DND-41 (cell line): Measurements from ENCODE around the gene GID8.
A peak's percentile ranks its signal among the peaks of the same experiment; 100 is the strongest.

Experiments
- ATAC-seq: fragments of 200-7000 bp; cut with Tn5 transposase; 3 replicates; pipeline ENCODE4 v1.9.1; 2021; ENCODE audit warnings: low read depth; ENCODE audit not compliant: insufficient read depth
- DNase-seq: peaks from one replicate; pipeline ENCODE4 v3.0.0-alpha.2; 2020
- H2AFZ ChIP-seq: 2 replicates; pipeline ENCODE4 v1.6.0; 2012; ENCODE audit warnings: low read depth, low read length
- H3K27ac ChIP-seq: 2 replicates; pipeline ENCODE4 v1.5.1; 2012; ENCODE audit warnings: low read length, inconsistent platforms
- H3K27me3 ChIP-seq: fragments of 200-600 bp; sonication (generic); 2 replicates; pipeline ENCODE4 v1.6.0; 2012; ENCODE audit warnings: low read length, mild to moderate bottlenecking, inconsistent platforms; ENCODE audit not compliant: insufficient read depth, poor library complexity
- H3K36me3 ChIP-seq: 2 replicates; pipeline ENCODE4 v1.5.1; 2012; ENCODE audit warnings: low read length, inconsistent platforms; ENCODE audit not compliant: insufficient read depth
- H3K4me1 ChIP-seq: 2 replicates; pipeline ENCODE4 v1.5.1; 2012; ENCODE audit warnings: mild to moderate bottlenecking, low read length; ENCODE audit not compliant: insufficient read depth
- H3K4me2 ChIP-seq: 2 replicates; pipeline ENCODE4 v1.6.0; 2012; ENCODE audit warnings: mild to moderate bottlenecking, moderate library complexity, low read length, inconsistent platforms; ENCODE audit not compliant: insufficient read depth
- H3K4me3 ChIP-seq, 2 experiments: fragments of 200-600 bp in 1 of 2; shearing (Covaris generic) in 1 of 2; 2 replicates each; pipeline ENCODE4 v1.5.1; 2012 to 2016; ENCODE audit warnings: inconsistent platforms in 2 of 2, low read length in 2 of 2, mild to moderate bottlenecking in 2 of 2, low read depth in 1 of 2, moderate library complexity in 1 of 2
- H3K79me2 ChIP-seq: 2 replicates; pipeline ENCODE4 v1.6.0; 2012; ENCODE audit warnings: low read length, inconsistent platforms; ENCODE audit not compliant: insufficient read depth
- H3K9ac ChIP-seq: 2 replicates; pipeline ENCODE4 v1.6.0; 2012; ENCODE audit warnings: low read depth, mild to moderate bottlenecking, inconsistent platforms, low read length, moderate library complexity
- H3K9me3 ChIP-seq: 2 replicates; pipeline ENCODE4 v1.5.1; 2012; ENCODE audit warnings: low read length, moderate library complexity, mild to moderate bottlenecking, inconsistent platforms; ENCODE audit not compliant: insufficient read depth, severe bottlenecking
- H4K20me1 ChIP-seq: 2 replicates; pipeline ENCODE4 v1.6.0; 2012; ENCODE audit warnings: low read length; ENCODE audit not compliant: insufficient read depth
- EZH2 ChIP-seq: IDR thresholded peaks from 3 replicates; pipeline ENCODE4 v1.6.1; 2012; ENCODE audit warnings: borderline replicate concordance, low read depth, mild to moderate bottlenecking, moderate library complexity, low read length, inconsistent platforms; ENCODE audit not compliant: severe bottlenecking
- TF ChIP-seq, protein P1 (sequence below): IDR thresholded peaks from 2 replicates; pipeline ENCODE4 v1.5.1; 2012; ENCODE audit warnings: borderline replicate concordance, low read length, moderate library complexity, mild to moderate bottlenecking; ENCODE audit not compliant: poor library complexity, severe bottlenecking; ENCODE audit errors: extremely low read depth

Gene GID8

DNA sequence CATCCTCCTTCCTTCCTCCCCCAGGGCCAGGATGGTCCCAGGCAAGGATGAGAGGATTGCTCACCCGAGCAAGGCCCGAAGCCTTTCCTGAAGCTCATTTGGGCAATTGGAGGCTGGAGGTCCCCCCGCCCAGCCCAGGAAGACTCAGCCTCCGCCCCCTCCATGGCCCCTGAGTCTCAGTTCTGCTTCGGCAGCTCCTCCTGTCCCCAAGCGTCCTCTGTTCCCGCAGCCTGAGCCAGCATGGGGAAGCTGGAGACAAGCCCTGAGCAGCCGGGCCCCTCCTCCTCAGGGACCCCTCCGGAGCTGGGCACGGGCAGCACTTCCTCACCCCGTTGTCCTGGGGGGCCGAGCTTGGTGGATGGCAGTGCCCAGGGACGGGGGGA is 40.6 kb downstream of the GID8 start:
- Histone ChIP-seq H3K27me3 (no peaks in the 10 kb centered on the region), H4K20me1 (no peaks in the 10 kb centered on the region), H3K4me3 (no peak overlapping the region), H3K79me2 (no peaks in the 10 kb centered on the region), H3K4me2 (no peak overlapping the region), H3K4me1 (peaks cover 38% of the 10 kb centered on the region), H3K9ac (no peak overlapping the region), H2AFZ (no peak overlapping the region), H3K9me3 (no peaks in the 10 kb centered on the region), H3K27ac (no peak overlapping the region), H3K36me3 (no peaks in the 10 kb centered on the region)
- no peak for ATAC-seq
- DNase-seq: no peak
- TF ChIP-seq, protein P1, sequence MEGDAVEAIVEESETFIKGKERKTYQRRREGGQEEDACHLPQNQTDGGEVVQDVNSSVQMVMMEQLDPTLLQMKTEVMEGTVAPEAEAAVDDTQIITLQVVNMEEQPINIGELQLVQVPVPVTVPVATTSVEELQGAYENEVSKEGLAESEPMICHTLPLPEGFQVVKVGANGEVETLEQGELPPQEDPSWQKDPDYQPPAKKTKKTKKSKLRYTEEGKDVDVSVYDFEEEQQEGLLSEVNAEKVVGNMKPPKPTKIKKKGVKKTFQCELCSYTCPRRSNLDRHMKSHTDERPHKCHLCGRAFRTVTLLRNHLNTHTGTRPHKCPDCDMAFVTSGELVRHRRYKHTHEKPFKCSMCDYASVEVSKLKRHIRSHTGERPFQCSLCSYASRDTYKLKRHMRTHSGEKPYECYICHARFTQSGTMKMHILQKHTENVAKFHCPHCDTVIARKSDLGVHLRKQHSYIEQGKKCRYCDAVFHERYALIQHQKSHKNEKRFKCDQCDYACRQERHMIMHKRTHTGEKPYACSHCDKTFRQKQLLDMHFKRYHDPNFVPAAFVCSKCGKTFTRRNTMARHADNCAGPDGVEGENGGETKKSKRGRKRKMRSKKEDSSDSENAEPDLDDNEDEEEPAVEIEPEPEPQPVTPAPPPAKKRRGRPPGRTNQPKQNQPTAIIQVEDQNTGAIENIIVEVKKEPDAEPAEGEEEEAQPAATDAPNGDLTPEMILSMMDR: no peak
- TF ChIP-seq EZH2: no peak

GRCh38 chr20:62979310-62979709 is 41.4 kb downstream of the GID8 start:
- Histone ChIP-seq H3K4me1 (peaks cover 38% of the 10 kb centered on the region), H4K20me1 (no peaks in the 10 kb centered on the region), H3K79me2 (no peaks in the 10 kb centered on the region), H3K4me2 (no peak overlapping the region), H3K9me3 (no peaks in the 10 kb centered on the region), H3K27me3 (no peaks in the 10 kb centered on the region), H2AFZ (no peak overlapping the region), H3K27ac (no peak overlapping the region), H3K36me3 (no peaks in the 10 kb centered on the region), H3K9ac (no peak overlapping the region), H3K4me3 (no peak overlapping the region)
- ATAC-seq (no peak), DNase-seq (no peak)
- no peak for TF ChIP-seq EZH2
- TF ChIP-seq, protein P1: no peak

- Histone ChIP-seq H3K9me3 (no peaks in the 10 kb centered on the region), H3K9ac (peak overlapping the region; percentile 40), H3K27me3 (no peaks in the 10 kb centered on the region), H3K4me1 (peaks cover 38% of the 10 kb centered on the region), H3K79me2 (no peaks in the 10 kb centered on the region), H3K4me2 (peak overlapping the region; percentile 56), H3K4me3 (no peak overlapping the region), H4K20me1 (no peaks in the 10 kb centered on the region), H2AFZ (no peak overlapping the region), H3K36me3 (no peaks in the 10 kb centered on the region), H3K27ac (peak overlapping the region; percentile 76)
- DNase-seq (no peak), ATAC-seq (no peak)
- TF ChIP-seq, protein P1: no peak
- no peak for TF ChIP-seq EZH2
Observed at GRCh38 chr20:62979876-62980373, 42.0 kb downstream of the GID8 start.
